Tibial nerve (tissue), 4 donors: ENCODE results near the gene SLC6A6. TPM values are rescaled to one million over a fixed set of nuclear protein-coding genes. Genes with fewer than 3 reads are reported as not detected.

Experiments
- DNase-seq, 2 donors: peaks; one replicate each; pipeline ENCODE4 v3.0.0-alpha.2; 2019; ENCODE audit warnings: low spot score in 2 of 2
- H3K27ac ChIP-seq, 4 donors: fragments of 200-600 bp; sonication (generic) in 3 of 4; one replicate each; pipeline ENCODE4 v1.5.1; 2017 to 2019; ENCODE audit warnings: mild to moderate bottlenecking in 1 of 4
- H3K27me3 ChIP-seq, 2 donors: fragments of 200-600 bp; sonication (generic) in 1 of 2; one replicate each; pipeline versions ENCODE4 v1.5.1 to v1.6.0; 2017 to 2019
- H3K36me3 ChIP-seq, 3 donors: fragments of 200-600 bp; sonication (generic); one replicate each; pipeline ENCODE4 v1.5.1; 2018 to 2019
- H3K4me1 ChIP-seq, 4 donors: fragments of 200-600 bp; sonication (generic) in 3 of 4; one replicate each; pipeline ENCODE4 v1.5.1; 2017 to 2019
- H3K4me3 ChIP-seq, 4 donors: fragments of 200-600 bp; sonication (generic) in 3 of 4; one replicate each; pipeline ENCODE4 v1.5.1; 2017 to 2019; ENCODE audit warnings: mild to moderate bottlenecking in 1 of 4, moderate library complexity in 1 of 4
- H3K9me3 ChIP-seq, 4 donors: fragments of 200-600 bp; sonication (generic) in 3 of 4; one replicate each; pipeline ENCODE4 v1.5.1; 2017 to 2019
- EP300 ChIP-seq, 2 donors: sonication (generic); formaldehyde crosslinking; IDR thresholded peaks; one replicate each; pipeline ENCODE4 v1.6.1; 2017; ENCODE audit warnings: antibody characterized with exemption in 2 of 2, mild to moderate bottlenecking in 1 of 2
- POLR2A ChIP-seq, 2 donors: fragments of 450-650 bp; IDR thresholded peaks; one replicate each; pipeline ENCODE4 v1.6.1; 2017; ENCODE audit warnings: antibody characterized with exemption in 2 of 2, mild to moderate bottlenecking in 2 of 2, moderate library complexity in 2 of 2
- WGBS, 2 donors: methylation state at CpG; one replicate each; pipeline ENCODE4 v1.1.5; 2018; 5-methylcytosine and 5-hydroxymethylcytosine counted together
- total RNA-seq, 4 donors: library from RNA; depleted of rRNA; stranded (reverse); fragments of >200 nt; gene quantifications; one replicate each; pipeline ENCODE4 v1.1.0, GENCODE V29; 2016
- TF ChIP-seq, protein P1 (sequence below), 5 experiments: fragments of 200-600 bp in 3 of 5; fragments of 450-650 bp in 2 of 5; sonication (generic) in 3 of 5; IDR thresholded peaks; one replicate each; pipeline ENCODE4 v1.5.1; 2016 to 2019; ENCODE audit warnings: antibody characterized with exemption in 5 of 5, mild to moderate bottlenecking in 3 of 5, moderate library complexity in 2 of 5

Gene SLC6A6
- total RNA-seq, 4 donors from 2014 or later, result 11.8 to 24.9 (median 13.5) TPM

DNA sequence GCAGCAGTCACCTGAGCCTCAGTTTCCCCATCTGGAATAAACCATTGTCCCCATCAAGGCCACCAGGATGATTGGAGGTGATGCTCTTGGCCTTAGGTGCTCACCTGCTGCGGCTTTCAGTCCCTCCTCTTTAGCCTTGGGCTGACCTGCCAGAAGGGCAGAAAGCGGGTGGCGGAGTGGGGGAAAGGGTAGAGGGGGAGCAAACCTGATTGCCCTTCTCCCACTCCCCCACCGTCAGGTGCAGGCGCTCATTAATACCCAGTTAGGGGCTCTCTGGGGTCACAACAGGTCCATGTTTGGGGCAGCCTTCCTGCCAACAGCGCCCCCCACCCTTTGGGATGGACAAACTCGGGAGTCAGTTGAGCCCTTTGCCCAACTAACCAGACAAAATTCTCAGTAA lies 87.2 kb downstream of the SLC6A6 start:
- Histone ChIP-seq H3K27ac (no peak overlapping the region), H3K36me3 (peaks cover 0 to 38% (median 7%) of the 10 kb centered on the region in 3 donors), H3K9me3 (no peaks in the 10 kb centered on the region), H3K27me3 (no peaks in the 10 kb centered on the region), H3K4me3 (no peak overlapping the region), H3K4me1 (no peaks in the 10 kb centered on the region)
- WGBS, 2 donors, result 85 to 93% methylated on average over 7 of the region's 7 CpGs
- no peak for DNase-seq
- TF ChIP-seq EP300 (IDR thresholded peaks at IDR 0.05), result no peak
- no peak for TF ChIP-seq POLR2A (IDR thresholded peaks at IDR 0.05)
- TF ChIP-seq, protein P1, sequence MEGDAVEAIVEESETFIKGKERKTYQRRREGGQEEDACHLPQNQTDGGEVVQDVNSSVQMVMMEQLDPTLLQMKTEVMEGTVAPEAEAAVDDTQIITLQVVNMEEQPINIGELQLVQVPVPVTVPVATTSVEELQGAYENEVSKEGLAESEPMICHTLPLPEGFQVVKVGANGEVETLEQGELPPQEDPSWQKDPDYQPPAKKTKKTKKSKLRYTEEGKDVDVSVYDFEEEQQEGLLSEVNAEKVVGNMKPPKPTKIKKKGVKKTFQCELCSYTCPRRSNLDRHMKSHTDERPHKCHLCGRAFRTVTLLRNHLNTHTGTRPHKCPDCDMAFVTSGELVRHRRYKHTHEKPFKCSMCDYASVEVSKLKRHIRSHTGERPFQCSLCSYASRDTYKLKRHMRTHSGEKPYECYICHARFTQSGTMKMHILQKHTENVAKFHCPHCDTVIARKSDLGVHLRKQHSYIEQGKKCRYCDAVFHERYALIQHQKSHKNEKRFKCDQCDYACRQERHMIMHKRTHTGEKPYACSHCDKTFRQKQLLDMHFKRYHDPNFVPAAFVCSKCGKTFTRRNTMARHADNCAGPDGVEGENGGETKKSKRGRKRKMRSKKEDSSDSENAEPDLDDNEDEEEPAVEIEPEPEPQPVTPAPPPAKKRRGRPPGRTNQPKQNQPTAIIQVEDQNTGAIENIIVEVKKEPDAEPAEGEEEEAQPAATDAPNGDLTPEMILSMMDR (IDR thresholded peaks at IDR 0.05), result no peak

DNA sequence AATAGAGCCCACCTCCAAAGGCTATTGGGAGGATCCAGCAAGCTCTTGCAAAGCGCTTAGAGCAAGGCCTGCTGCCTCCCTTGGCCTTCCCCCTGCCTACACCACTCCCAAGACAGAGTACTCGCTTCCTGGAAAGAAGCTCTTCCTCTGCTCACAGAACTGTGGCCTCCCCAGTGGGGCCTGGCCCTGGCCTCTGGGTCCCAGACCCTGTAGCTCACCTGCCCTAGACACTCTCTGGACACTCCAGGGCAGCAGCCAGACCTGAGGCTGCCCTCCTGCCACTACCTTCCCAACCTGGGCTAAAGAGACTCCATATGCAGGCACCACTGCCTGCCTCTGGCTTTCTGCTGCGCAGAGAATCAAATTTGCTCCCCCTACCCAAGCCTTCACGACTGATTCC lies 87.8 kb downstream of the SLC6A6 start:
- 78 to 86% methylated on average over 4 of the region's 4 CpGs for WGBS, 2 donors
- Histone ChIP-seq H3K27ac (no peak overlapping the region), H3K4me1 (no peaks in the 10 kb centered on the region), H3K27me3 (no peaks in the 10 kb centered on the region), H3K4me3 (no peak overlapping the region), H3K36me3 (peaks cover 0 to 31% (median 6%) of the 10 kb centered on the region in 3 donors), H3K9me3 (no peaks in the 10 kb centered on the region)
- no peak for TF ChIP-seq POLR2A (IDR thresholded peaks at IDR 0.05)
- TF ChIP-seq EP300 (IDR thresholded peaks at IDR 0.05), result no peak
- TF ChIP-seq, protein P1 (IDR thresholded peaks at IDR 0.05), result no peak
- DNase-seq, result no peak

DNA sequence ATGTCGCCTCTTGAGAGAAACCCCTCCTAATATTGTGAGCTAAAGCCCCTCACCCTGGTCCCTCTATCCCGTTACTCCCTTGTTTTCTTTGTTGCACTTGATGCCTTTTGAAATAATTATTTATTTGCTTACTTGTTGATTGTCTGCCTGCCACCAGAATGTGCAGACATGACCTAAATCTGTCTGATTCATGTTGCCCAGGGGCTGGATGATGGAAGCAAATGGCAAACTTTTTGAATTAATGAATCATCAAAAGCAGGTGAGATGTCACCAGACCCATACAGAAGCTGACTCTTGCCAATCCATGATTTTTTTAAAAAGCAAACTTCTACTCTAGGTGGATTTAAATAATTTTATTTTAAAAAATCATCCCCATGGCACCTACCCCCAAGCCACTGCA lies 88.4 kb downstream of the SLC6A6 start:
- Histone ChIP-seq H3K27ac (no peak overlapping the region), H3K36me3 (peaks cover 0 to 27% (median 0%) of the 10 kb centered on the region in 3 donors), H3K4me1 (no peaks in the 10 kb centered on the region), H3K27me3 (no peaks in the 10 kb centered on the region), H3K9me3 (no peaks in the 10 kb centered on the region), H3K4me3 (no peak overlapping the region)
- TF ChIP-seq, protein P1 (IDR thresholded peaks at IDR 0.05), result no peak
- TF ChIP-seq POLR2A (IDR thresholded peaks at IDR 0.05) (no peak), EP300 (IDR thresholded peaks at IDR 0.05) (no peak)
- DNase-seq, result no peak
- 88 to 94% methylated on average over 2 of the region's 2 CpGs for WGBS, 2 donors

DNA sequence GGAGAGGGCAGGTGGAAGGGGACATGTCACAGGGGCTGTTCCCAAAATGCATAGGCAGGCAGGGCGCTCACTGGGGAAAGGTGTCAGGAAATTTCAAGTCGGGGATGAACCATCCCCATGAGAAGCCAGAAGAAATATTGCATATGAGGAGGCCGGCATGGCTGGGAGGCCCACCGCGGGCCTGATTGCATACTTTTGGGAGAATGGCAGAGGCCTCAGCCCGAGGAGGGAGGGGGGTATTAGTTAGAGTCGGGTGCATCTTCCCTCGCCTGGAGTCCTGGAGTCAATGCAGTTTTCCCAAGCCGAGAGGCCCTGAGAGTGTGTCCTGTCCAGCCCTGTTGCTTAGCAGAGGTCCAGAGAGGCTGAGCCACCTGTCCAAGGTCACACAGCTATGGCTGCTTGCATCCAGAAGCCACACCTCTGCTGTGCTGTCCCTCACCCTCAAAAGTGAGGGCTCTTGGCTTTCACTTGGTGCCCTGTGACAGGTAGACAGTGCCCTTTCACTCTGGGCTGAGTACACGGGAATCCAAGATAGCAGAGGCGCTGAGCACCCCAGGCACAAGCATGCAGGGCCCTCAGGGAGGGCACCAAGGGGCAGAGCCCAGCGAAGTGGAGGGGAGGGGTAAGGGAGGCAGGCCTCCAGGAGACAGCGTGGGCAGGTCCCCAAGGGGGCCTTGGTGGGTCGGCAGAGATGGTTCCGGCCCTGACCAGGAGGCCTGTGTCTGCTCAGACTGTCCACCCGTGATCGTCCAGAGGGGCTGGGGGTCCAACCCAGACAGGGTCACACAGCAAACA lies 89.2 kb downstream of the SLC6A6 start:
- no peak overlapping the region for H3K4me3 ChIP-seq
- H3K27me3 ChIP-seq, result no peaks in the 10 kb centered on the region
- no peak overlapping the region for H3K27ac ChIP-seq
- TF ChIP-seq EP300 (IDR thresholded peaks at IDR 0.05), result no peak
- TF ChIP-seq, protein P1 (IDR thresholded peaks at IDR 0.05), result no peak
- no peak for TF ChIP-seq POLR2A (IDR thresholded peaks at IDR 0.05)
- no peaks in the 10 kb centered on the region for H3K4me1 ChIP-seq
- no peak for DNase-seq
- WGBS, 2 donors, result 84 to 88% methylated on average over 16 to 17 of the region's 17 CpGs
- peaks cover 0 to 20% (median 0%) of the 10 kb centered on the region in 3 donors for H3K36me3 ChIP-seq
- H3K9me3 ChIP-seq, result no peaks in the 10 kb centered on the region
